Lower leg skin (tissue), 4 donors: Measurements from ENCODE around the gene C9orf85. TPM values are rescaled to one million over a fixed set of nuclear protein-coding genes. Genes with fewer than 3 reads are reported as not detected.

Source experiments
- DNase-seq, 2 donors: peaks; one replicate each; pipeline ENCODE4 v3.0.0-alpha.2; 2019; ENCODE audit warnings: low spot score in 2 of 2
- H3K4me3 ChIP-seq: fragments of 200-600 bp; sonication (generic); 2 replicates; pipeline ENCODE4 v1.5.1; 2017; ENCODE audit warnings: mild to moderate bottlenecking, low read depth; ENCODE audit not compliant: poor library complexity, severe bottlenecking
- POLR2A ChIP-seq, 2 donors: fragments of 450-650 bp; IDR thresholded peaks; one replicate each; pipeline ENCODE4 v1.6.1; 2016 to 2017; ENCODE audit warnings: antibody characterized with exemption in 2 of 2, mild to moderate bottlenecking in 1 of 2, moderate library complexity in 1 of 2
- WGBS, 2 donors: methylation state at CpG; one replicate each; pipeline ENCODE4 v1.1.5; 2018; 5-methylcytosine and 5-hydroxymethylcytosine counted together
- intact Hi-C: fragments of 100-400 bp; cut with DNase I; formaldehyde crosslinking; loops from one replicate; pipeline ENCODE4 v1.15.0; 2023; ENCODE audit warnings: low total_unique reads
- total RNA-seq, 4 donors: library from RNA; depleted of rRNA; stranded (reverse); fragments of >200 nt; gene quantifications; one replicate each; pipeline ENCODE4 v1.1.0, GENCODE V29; 2016
- TF ChIP-seq, protein P1 (sequence below), 3 donors: fragments of 450-650 bp; IDR thresholded peaks; one replicate each; pipeline ENCODE4 v1.5.1; 2016; ENCODE audit warnings: antibody characterized with exemption in 3 of 3, mild to moderate bottlenecking in 3 of 3, moderate library complexity in 2 of 3

The C9orf85 gene
- total RNA-seq, 4 donors from 2014 or later, result 7.9 to 17.3 (median 11.5) TPM

DNA sequence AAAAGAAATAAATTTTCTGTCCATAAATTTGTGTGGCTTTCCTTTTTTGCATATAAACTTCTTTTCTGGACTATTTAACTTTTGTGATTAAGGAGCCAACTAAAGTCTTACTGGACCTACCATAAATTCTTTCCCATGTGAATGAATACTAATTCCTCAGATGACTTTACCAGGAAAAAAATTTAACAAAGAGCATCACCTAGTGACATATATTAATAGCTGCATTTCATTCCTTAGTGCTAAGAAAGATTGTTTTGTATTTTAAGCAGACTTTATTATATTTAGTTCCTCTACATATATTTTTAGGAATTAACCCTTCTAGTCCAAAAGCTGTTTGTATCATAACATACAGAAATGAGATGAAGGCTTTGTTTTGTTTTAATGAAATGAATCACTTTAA is 64.4 kb downstream of the C9orf85 start:
- intact Hi-C loops, result no loop called here

GRCh38 chr9:71977003-71977402 is 65.6 kb downstream of the C9orf85 start:
- intact Hi-C loops, result no loop called here
- no peak overlapping the region for H3K4me3 ChIP-seq
- TF ChIP-seq POLR2A (IDR thresholded peaks at IDR 0.05), result no peak
- TF ChIP-seq, protein P1, sequence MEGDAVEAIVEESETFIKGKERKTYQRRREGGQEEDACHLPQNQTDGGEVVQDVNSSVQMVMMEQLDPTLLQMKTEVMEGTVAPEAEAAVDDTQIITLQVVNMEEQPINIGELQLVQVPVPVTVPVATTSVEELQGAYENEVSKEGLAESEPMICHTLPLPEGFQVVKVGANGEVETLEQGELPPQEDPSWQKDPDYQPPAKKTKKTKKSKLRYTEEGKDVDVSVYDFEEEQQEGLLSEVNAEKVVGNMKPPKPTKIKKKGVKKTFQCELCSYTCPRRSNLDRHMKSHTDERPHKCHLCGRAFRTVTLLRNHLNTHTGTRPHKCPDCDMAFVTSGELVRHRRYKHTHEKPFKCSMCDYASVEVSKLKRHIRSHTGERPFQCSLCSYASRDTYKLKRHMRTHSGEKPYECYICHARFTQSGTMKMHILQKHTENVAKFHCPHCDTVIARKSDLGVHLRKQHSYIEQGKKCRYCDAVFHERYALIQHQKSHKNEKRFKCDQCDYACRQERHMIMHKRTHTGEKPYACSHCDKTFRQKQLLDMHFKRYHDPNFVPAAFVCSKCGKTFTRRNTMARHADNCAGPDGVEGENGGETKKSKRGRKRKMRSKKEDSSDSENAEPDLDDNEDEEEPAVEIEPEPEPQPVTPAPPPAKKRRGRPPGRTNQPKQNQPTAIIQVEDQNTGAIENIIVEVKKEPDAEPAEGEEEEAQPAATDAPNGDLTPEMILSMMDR (IDR thresholded peaks at IDR 0.05), result no peak
- WGBS, 2 donors, result 64 to 68% methylated on average over 3 of the region's 3 CpGs
- DNase-seq, result no peak

More for the DNA sequence above, 64.4 kb downstream of the C9orf85 start:
- TF ChIP-seq, protein P1 (IDR thresholded peaks at IDR 0.05), result no peak
- no peak for TF ChIP-seq POLR2A (IDR thresholded peaks at IDR 0.05)
- H3K4me3 ChIP-seq, result no peak overlapping the region
- no peak for DNase-seq

- TF ChIP-seq, protein P1 (IDR thresholded peaks at IDR 0.05), result no peak
- TF ChIP-seq POLR2A (IDR thresholded peaks at IDR 0.05), result no peak
- H3K4me3 ChIP-seq, result no peak overlapping the region
- intact Hi-C loops, result no loop called here
- no peak for DNase-seq
- 56 to 59% methylated on average over 5 of the region's 5 CpGs for WGBS, 2 donors
These were observed 69.1 kb downstream of the C9orf85 start for GRCh38 chr9:71980266-71981190.

DNA sequence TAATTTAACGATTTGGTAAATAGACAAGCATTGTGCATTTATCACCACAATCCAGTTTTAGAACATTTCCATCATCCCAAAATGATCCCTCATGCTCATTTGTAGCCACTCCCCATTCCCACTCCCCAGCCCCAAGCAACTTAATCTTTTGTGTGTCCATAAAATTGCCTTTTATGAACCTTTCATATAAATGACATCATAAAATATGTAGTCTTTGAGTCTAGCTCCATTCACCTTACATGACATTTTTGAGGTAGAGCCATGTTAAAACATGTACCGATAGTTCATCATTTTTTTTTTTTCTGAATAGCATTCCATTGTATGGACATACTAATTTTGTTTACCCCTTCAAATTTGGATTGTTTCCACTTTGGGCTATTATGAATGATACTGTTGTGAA is 70.5 kb downstream of the C9orf85 start:
- no peak overlapping the region for H3K4me3 ChIP-seq
- TF ChIP-seq, protein P1 (IDR thresholded peaks at IDR 0.05), result no peak
- no peak for TF ChIP-seq POLR2A (IDR thresholded peaks at IDR 0.05)
- WGBS, 2 donors, result 78 to 81% methylated on average over 2 of the region's 2 CpGs
- DNase-seq, result no peak
- intact Hi-C loops, result no loop called here

GRCh38 chr9:71984403-71984802 is 73.0 kb downstream of the C9orf85 start:
- intact Hi-C loops, result no loop called here
- TF ChIP-seq, protein P1 (IDR thresholded peaks at IDR 0.05), result no peak
- TF ChIP-seq POLR2A (IDR thresholded peaks at IDR 0.05), result no peak
- WGBS, 2 donors, result 64 to 80% methylated on average over 2 of the region's 2 CpGs
- H3K4me3 ChIP-seq, result no peak overlapping the region
- DNase-seq, result no peak
